Activated T-cell treated with anti-CD3 and anti-CD28 coated beads, Interleukin-2, amount 50 U/mL, for 1 hour (primary cell): Measurements from ENCODE around the gene KIF13A.
"Not testable (repeated sequence)": the region's sequence is repeated elsewhere in the genome, so short reads cannot be mapped to it uniquely, and the experiment has no call there.

Experiments
- DNase-seq: peaks from one replicate; pipeline ENCODE4 v3.0.0-alpha.2; 2020

Gene KIF13A

DNA sequence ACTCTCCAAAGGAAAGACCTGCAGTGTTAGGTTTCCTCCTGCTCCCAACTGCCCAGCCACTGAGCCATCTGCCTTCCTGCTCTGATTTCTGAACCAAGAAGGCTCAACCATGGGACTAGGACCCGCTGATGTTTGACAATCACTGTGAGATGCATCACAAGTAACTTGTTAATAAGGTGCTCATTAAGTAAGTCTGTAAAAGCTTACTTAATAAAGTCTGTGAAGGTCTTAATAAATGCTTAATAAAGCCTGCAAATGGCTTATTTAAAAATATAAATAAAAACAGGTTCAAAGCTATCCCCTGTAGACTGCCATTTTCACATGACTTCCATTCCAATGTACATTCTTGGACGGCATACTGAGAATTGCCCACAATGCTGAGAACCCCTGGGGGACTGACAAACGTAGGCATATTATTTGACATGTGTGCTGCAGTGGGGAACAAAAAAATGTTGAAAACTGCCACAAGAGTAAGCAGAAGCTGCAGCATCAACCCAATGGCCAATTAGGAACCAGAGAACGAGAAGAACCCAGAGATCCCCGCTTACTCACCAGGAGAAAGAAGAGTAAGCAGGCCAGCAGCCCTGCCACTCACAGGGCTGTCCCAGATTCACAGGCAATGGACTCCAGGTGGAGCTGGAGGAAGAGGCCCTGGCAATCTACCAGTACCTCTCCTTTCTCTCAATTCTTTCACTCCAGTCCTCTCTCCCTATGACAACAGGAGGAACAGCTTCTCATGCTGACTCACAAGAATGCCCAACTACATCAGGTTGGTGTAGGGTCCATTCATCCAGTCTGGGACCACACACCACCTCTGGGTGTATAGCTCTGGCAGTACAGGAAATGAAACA, 19.5 kb downstream of the KIF13A start:
- no peak for DNase-seq

DNA sequence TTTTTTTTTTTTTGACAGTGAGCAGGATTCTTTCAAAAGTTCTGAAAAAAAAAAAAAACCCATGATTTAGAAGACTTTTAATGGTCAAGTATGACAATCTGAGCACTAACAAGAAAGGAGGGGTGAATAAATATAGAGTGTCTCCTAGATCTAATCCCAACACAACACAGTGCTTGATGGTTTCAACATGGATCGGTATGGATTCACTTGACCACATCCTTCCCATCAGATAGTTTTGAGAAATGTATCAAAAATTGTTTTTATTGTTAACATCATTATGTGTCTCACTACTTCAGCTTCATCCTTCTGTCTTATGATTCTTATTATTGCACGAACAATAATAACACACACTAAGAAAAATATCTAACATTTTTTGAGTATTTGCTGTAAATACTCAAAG, 21.0 kb downstream of the KIF13A start:
- DNase-seq: no peak

DNA sequence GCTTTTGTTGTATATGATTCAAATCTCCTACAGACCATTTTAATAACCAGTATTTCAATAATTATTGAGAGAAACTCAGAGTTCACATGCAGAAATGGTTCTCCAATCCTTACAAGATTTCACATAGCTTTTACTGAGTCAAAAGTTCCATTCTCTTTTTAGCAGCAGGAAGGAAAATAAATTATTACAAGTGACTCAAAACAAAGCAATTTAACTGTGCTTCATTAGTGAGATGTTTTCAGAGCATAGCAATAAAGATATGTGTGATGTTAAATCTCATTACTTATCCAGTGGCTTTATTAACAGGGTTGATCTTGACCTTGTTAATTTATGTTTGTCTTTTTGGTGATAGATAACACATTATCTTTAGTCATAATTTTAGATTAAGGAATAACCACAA, 22.0 kb downstream of the KIF13A start:
- no peak for DNase-seq

DNA sequence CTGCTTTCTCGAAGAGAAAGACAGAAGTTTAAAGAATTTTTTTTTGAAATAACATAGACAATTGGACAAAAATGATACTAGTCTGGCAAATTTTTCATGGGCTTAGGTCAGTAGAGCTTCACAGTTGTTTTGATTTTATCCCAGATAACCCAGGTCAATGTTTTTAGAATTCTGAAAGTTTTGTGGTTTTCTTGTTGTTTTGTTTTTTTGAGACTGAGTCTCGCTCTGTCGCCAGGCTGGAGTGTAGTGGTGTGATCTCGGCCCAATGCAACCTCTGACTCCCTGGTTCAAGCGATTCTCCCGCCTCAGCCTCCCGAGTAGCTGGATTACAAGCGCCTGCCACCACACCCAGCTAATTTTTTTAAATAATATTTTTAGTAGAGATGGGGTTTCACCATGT, 22.8 kb downstream of the KIF13A start:
- no peak for DNase-seq

DNA sequence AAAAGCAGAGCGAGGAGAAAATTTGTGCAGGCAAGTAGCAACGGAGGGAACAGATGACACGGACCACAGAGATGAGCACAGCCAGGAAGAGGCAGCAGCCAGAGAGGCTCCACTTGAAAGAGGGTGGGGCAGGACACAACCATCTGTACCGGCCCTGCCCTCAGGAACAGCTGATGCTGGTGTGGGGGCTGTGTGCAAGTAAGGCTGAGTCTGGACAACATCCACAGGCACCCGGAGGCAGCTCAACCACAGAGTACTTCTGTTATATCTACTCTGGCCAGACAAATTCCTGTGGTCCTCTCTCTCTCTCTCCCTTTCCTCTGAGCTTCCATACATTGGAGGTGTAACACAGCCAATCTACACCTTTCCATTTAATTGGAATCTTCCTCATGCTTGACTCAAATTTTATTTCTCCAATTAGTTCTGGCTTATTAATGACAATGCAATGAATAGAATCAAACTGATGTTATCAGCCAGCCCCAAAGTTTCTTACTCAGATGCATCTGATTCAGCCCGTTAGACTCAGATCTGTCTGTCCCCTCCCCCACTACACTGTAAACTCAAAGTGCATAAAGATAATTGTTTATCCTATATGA, 24.9 kb downstream of the KIF13A start:
- DNase-seq: no peak

DNA sequence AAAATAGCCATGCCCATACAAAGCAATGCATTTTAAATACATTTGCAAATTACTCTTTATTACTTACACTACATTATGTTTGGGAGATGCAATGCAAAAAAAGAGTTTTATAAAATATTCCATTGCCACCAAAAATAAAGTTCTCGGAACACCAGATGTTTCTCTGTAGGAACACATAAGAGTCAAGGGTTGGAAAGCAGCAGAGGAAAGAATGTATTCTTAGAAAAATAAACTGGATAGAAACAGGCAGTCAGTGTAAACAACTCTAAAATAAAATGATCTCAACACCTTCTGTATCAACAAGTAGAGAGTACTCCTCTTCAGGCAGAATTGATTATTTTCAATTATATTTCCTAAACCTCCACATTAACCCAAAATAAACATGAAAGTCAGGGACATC, 28.1 kb downstream of the KIF13A start:
- no peak for DNase-seq

DNA sequence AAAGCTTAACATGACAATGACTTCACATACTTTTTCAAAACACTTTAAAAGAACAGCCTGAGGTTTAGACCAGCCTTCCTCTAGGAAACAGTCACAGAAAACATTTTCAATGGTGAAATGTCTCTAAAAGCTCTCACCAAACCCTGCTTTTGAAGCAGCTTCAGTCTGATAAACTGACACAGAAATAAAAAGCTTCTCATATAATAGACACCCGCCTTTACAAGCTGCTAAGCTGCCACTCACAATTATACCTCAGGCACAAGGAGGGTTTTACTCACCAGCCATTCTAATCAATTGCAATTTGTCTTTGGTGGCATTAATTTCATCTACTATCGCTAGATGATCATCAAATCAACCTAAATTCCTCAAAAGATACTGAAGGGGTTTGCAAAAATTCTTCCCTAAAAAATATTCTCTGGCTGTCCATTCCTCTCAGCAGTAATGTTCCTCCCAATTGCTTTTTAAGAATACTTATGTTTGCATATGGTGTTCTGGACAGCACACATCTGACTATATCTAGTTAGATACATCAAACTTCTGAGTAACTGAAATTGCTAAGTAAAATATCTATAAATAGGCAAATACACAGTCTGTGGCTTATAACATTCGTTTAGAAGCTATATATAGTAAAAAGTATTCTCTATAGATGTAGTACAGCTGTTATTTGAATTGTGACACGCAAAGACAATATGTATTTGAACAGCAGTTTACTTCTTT, 29.4 kb downstream of the KIF13A start:
- DNase-seq: no peak

DNA sequence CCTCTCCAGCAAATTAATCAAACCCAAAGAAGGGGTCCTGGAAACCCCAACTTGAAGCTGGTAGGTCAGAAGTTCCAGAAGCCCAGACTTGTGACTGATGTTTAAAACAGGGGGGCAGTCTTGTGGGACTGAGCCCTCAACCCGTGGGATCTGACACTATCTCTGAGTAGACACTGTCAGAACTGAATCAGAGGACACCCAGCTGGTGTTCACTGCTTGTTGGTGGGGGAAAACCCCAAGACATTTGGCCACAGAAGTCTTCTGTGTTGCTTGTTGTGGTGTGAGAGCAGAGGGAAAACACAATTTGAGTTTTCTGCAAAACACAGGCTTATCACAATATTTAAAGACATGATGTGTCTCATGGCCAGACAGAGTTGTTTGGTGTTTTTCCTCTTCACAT, 29.9 kb downstream of the KIF13A start:
- no peak for DNase-seq

DNA sequence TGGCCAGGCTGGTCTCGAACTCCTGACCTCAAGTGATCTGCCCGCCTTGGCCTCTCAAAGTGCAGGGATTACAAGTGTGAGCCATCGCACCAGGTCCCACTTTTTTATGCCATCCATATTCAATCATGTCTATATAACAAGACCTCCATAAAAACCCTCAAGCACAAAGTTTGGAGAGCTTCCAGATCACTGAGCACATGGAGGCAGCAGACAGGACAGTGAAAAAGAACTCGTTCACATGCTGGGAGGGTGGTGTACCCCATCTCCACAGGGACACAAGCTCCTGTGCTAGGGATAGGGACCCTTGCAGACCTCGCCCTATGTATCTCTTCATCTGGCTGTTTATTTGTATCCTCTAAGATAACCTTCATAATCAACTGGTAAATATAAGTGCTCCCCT, 30.3 kb downstream of the KIF13A start:
- DNase-seq: no peak

DNA sequence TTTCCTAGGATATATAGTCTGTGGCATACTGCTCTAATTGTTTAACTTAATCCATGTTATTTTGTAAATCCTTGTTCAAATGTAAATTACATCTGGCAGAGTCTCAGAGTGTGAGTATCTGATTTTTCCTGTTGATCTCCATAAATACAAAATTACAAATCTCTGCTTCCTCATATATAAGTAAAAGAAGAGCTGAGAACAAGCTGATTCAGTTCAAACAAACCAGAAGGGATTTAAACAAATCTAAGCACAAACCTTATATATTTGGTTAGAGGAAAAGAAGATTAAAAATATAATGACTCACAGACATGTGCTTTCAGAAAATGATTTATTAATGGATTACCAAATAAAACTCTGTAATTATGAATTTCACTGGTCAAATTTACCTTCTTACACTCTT, 37.3 kb downstream of the KIF13A start:
- DNase-seq: no peak

DNA sequence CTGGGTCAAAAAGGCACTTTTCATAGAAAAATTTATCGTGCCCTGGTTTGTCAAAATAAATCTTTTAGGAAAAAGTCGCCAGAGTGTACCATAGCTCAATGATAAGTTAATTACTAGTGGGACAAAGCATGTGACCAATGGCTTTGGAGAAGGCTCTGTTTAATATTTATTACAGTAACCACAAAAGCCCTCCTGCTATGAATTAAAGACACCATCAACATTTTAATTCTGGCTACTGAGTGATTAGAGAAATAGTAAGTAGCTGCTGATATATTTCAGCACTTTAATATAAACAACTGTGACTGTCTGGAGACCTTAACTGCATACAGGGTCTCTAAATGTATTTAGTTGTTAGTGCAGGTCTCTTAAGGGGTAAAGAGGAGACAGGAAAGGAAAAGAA, 38.3 kb downstream of the KIF13A start:
- DNase-seq: no peak

DNA sequence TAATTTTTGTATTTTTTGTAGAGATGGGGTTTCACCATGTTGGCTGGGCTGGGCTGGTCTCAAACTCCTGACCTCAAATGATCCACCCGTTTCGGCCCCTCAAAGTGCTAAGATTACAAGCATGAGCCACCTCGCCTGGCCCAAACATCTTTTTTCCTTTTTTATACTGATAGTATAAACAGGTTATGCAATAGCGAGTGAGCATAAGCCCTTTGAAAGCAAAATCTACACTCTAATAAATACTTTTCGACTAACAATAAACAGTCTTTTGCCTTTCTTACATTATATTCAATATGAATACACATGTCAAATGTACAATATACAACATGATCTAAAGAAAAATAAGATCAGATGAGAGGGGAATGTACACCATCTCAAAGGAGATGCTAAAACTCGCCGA, 38.7 kb downstream of the KIF13A start:
- no peak for DNase-seq

DNA sequence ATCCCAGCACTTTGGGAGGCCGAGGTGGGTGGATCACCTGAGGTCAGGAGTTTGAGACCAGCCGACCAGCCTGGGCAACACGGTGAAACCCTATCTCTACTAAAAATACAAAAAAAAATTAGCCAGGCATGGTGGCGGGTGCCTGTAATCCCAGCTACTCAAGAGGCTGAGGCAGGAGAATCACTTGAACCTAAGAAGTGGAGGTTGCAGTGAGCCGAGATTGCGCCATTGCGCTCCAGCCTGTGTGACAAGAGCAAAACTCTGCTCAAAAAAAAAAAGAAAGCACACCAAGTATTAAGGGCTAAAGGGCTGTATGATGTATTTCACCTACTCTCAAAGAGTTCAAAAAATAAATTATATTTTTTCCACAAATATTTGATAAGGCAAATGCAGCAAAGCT, 39.9 kb downstream of the KIF13A start:
- DNase-seq: not testable (repeated sequence)

DNA sequence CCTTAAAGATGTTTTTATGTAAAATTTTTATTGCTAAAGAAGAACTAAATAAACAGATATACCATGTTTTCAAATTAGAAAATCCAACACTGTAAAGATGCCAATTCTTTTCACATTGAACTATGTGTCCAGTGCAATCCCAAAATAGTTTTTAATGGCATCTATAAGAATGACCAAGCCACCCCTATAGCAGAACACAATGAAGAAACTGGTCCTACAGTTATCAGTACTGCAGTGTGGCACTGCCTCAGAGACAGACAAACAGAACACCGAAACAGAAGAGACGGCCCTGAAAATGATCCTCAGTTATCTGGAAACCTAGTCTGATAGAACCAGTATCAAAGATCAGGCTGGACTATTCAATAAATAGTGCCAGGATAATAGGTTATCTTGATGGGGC, 41.9 kb downstream of the KIF13A start:
- no peak for DNase-seq

DNA sequence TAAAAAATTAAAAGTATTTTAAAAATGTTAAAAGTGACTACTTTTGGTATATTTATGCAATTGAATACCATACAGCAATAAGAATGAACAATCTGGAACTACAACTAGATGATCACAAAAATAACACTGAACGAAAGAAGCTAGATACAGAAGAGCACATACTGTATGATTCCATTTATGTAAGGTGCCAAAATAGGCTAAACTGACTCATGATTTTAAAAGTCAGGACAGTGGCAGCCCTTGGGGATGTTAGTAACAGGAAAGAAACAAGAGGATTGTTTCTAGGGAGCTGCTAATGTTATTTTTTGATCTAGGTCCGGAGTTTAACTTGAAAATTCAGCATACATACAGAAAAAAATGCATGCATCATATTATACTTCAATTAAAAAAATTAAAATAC, 42.3 kb downstream of the KIF13A start:
- no peak for DNase-seq

DNA sequence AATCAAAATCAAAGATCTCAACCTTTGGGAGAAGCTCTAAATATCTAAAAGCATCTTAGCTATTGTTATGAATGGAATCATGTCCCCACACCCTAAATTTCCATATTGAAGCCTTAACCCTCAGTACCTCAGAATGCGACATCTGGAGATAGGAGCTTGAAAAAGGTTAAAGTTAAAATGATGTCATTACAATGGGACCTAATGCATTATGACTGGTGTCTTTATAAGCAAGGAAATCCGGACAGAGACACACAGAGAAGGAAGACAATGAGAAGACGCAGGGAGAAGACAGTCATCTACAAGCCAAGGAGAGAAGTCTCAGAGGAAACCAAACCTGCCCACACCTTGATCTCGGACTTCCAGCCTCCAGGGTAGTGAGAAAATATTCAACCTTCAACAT, 46.1 kb downstream of the KIF13A start:
- no peak for DNase-seq

DNA sequence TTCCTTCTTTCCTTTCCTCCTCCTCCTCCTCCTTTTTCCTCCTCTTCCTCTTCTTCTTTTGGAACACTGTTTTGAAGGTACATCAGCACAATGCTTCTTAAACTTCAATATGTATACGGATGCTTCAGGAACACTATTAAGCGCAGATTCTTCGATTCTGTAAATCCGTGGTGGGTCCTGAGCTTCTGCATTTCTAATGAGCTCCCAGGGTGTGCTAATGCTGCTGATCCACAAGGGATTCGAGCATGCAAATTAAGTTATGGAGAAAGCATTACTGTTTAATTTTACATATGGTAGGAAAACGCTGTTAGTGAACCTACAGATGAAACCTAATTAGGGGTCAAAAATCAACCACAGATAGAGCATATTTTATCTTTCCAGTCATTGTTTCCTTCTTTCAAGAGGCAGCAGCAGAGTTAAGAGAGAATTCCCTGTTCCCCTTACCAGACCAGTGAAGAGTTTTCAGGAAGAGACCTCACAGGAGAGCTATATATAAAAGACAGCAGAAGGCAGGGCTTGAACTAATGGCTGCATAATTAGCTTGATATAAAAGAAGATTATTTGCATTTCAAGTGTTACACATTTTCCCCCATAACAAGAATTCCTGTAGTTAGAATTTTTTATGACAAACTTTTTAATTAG, 47.2 kb downstream of the KIF13A start:
- DNase-seq: no peak

DNA sequence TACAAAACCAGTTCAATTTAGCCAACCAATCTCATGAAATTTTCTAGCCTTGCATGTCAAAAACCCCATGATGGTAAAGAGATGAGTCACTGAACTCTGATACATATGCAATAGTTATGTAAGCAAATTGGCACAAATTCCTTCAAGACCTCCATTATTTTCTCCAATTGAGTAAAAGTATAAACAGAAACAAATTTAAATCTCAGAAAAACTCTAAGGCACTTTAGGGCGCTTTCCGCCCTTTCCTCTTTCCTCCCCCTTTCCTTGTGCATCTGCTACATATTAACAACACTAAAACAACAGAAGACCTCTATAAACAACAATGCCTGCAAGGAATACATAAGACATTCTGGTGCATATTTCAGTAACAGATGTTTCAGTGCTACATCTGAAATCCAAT, 48.5 kb downstream of the KIF13A start:
- DNase-seq: no peak

DNA sequence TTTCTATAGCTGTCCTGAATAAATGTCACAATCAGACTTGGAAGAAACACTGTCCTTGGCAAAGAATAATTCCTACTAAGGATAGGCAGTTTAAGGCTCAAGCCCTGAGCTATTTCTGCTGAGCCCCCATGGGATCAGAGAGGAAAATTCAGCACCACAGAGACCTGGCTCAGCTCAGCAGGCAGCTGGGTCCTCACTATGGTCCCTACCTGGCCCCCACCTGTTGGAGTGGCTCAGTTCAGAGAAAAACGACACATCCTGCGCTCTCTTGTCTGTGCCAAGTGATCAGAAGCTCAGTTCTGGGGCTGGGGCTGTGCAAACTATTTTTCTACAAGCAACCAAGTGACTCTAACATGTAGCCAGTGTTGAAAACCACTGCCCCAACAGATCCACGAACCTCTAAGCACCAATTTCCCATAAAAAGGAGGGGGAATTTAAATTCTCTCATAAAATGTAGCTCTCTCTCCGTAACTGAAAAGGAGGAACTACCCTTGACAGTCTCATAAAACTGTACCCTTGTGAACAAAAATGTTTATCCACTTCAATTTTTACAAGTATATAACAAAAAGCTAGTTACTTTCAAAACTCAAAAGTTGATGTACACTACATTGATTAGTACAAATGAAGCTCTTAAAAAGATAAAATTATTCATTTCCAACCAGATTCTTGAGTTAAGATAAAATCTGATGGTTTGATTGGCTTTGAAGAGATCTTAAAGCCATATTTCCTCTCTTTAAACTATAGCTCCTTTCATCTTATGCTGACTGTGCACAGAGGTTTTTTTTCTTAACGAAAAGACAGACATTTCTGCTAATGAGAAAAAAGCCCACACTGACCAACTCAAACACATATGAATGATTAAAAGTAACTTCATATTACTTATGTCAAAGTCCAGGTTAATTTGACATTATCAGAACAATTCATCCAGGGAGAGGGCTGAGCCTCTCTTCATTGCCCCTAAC, 52.0 kb downstream of the KIF13A start:
- DNase-seq: no peak

DNA sequence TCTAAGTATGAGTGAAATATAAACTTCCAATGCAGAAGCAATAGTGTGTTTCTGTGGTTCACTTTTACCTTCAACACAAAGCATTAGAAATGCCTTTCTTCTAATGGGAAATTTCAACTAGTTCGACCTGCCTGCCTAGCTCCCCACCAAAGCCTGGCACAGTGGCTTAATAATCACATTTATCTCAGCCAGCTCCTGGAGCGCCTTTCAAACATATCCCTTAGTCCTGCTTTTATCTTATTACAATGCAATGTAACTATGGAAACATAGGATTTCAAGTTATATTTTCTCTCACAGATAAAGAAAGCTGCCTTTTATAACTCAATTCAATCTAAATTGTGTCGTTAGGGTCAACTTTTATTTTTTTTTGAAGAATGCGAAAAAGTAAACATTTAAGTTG, 53.7 kb downstream of the KIF13A start:
- no peak for DNase-seq

DNA sequence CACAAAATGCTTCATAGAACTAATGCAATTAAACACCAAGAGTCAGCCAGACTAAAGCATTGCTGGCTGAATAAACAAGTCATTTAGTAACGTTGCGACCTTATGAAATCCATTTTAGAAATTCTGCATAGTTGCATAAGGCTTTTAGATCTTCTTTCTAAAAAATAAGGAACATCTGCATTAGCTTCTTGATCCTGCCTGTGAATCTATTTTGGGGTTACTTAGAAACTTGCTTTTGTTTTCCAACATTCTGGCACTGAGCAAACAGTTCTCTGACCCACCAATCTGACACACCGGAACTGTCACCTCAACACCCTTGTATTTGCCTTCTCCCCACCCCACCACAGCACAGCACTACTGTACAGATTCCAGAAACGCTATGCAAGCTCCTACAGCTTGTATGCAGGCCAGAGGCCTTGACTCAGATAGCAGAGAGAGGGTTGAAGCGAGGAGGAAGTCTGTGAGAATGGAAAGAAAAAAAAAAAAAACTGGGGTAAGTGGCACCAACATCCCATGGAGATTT, 55.0 kb downstream of the KIF13A start:
- no peak for DNase-seq

DNA sequence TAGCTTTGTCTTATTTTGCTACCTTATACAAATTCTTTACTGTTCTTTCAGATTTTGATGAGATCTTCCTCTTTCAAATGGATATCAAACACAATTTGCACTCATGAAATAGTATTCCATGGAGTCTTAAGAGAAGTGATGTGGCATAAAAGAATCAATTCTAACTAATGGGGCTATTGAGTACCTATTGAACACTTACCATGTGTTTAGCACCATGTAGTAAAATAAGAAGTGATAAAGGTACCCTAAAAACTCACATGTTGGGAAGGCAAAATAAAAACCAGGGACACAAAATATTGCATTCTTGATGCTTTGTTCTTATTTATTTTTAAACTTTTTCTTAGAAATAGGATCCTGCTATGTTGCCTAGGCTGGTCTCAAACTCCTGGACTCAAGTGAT, 56.2 kb downstream of the KIF13A start:
- no peak for DNase-seq
